HG03159 (cell line): ENCODE measurements around the gene PHLPP1.

Experiments used
- ATAC-seq: cut with Tn5 transposase; IDR thresholded peaks from one replicate; pipeline ENCODE4 v1.9.1; 2021; ENCODE audit warnings: mild to moderate bottlenecking, moderate library complexity; ENCODE audit not compliant: unreplicated experiment

The PHLPP1 gene

DNA sequence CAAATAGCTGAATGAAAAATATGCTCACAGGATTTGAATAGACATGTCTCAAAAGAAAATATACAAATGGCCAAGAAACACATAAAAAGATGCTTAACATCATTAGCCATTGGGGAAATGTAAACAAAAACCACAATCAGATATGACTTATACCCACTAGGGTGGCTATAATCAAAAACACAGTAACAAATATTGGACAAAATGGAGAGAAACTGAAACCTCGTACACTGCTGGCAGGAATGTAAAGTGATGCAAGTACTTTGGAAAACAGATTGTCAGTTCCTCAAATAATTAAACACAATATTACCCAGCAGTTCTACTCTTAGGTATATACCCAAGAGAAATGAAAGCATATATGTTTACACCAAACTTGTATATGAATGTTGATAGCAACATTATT, 213.0 kb downstream of the PHLPP1 start:
- no peak for ATAC-seq

DNA sequence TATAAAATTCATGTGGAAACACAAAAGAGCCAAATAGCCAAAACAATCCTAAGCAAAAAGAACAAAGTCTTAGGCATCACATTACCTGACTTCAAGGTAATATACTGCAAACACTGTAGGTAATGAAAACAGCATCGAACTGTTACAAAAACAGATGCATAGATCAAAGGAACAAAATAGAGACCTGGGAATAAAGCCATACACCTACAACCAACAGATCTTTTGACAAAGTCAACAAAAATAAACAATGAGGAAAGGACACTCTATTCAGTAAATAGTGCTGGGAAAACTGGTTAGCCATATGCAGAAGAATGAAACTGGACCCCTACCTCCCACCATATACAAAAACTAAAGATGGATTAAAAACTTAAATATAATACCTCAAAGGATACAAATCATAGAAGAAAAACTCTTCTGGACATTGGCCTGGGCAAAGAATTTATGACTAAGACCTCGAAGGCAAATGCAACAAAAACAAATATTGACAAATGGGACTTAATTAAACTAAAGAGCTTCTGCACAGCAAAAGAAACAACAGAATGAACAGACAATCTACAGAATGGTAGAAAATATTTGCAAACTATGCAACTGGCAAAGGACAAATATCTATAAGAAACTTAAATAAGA, 218.0 kb downstream of the PHLPP1 start:
- no peak for ATAC-seq

DNA sequence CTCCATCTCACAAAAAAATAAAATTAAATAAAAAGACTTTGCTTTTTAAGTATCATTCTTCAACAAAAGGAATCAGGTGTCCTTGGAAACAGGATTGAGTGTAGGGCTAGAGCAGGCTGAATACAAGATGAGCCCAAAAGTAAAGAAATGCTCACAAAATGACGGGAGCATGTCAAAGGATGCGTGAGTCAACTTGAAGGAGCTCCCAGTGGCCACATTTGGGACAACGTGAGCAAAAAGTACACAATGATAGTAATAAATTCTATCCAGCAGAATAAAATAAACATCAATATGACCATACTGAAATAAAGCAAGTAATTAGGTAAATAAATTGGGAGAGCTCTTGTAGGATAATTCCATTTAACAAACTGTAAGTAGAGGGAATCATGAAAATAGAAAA, 220.7 kb downstream of the PHLPP1 start:
- no peak for ATAC-seq

GRCh38 chr18:62937065-62937464, 221.7 kb downstream of the PHLPP1 start:
- no peak for ATAC-seq

- ATAC-seq: no peak
These were observed 222.7 kb downstream of the PHLPP1 start for GRCh38 chr18:62938006-62938405.

DNA sequence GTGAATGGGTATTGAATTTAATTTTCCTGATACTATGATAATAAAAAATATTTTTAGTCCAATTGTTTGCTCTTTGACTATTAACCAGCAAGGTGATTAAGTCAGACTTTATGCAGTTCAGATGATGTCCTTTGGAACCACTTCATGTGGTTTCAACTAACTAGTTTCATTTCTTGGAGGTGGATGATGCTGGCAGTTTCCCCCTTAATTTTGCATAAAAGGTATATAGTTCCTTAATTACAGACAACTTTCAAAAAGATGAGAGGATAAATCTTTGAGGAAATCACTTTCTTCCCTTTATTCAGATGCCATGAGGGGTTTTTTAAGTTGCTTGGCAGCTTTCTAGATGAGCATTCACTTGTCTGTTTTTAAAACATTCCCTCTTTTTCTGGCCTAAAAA, 223.1 kb downstream of the PHLPP1 start:
- peak; percentile 90 for ATAC-seq

- no peak for ATAC-seq
These were observed 224.1 kb downstream of the PHLPP1 start for GRCh38 chr18:62939433-62939832.

DNA sequence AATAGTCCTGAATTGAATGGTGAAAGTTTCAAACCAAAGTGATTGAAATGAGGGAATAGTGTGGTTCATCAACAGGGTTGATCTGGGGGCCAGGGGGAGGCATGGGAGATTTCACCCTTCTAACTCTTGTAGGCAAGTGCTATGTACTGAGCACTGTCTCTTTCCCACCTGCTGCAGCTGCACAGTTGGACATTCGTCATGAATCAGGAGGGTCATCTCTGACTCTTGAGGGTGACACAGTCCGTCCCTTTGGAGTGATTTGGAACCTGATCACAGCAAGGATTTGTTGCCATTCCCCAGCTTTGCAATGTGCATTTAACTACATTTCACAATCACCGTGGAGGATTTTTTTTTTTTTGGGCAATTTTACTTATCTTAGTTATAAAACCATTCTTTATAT, 224.6 kb downstream of the PHLPP1 start:
- no peak for ATAC-seq

DNA sequence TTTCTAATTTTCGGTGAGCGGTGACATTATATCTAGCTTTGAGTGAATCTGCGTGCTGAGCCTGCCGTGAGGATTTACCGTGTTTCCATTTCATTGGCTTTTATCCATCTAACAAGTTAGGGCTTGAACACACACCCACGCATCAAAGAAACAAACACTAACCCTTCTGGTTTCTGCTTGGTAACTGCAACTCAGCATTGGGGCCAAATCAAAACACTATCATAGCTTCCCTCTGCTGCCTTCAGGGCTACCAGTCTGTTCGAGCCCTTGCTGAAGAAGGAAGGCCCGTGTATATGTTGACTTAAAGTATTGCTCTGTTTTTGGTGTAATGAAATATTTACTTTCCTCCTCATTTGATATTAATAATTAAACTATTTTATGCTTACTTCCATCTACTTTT, 227.2 kb downstream of the PHLPP1 start:
- ATAC-seq: no peak

DNA sequence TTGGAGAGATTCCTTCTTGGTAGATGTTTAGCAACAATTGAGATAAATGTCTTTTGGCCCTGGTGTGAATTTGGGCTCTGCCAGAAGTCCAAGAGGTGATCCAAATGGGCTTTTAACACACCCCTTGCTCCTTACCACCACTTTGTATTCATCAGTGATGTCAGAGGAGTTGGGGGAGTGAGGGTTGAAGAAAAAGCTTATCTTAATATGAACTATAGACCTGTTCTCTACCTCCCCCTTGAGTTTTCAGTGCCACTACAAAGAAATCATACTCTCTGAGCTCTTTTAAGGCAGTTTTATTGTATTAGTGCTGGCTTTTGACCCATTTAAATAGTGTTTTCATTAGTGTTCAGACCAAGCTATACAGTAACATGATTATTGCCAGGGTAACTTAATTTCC, 229.1 kb downstream of the PHLPP1 start:
- ATAC-seq: no peak

DNA sequence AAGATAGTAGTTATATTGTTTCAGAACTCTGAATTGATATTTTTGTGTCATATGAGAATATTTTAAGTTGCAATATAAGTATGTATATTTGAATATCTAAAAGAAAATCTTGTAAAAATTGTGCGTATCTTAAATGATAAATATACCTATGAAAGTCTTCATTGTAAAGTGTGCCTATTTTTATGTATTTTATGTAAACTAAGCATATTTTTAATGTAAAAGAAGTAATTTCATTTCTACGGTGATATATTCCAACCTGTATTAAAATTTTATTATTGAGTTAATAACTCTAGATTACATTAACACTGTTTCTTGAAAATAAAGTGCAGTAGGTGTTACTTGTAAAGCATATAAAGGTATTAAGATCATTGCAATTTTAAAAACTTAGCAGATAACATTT, 233.4 kb downstream of the PHLPP1 start:
- no peak for ATAC-seq

DNA sequence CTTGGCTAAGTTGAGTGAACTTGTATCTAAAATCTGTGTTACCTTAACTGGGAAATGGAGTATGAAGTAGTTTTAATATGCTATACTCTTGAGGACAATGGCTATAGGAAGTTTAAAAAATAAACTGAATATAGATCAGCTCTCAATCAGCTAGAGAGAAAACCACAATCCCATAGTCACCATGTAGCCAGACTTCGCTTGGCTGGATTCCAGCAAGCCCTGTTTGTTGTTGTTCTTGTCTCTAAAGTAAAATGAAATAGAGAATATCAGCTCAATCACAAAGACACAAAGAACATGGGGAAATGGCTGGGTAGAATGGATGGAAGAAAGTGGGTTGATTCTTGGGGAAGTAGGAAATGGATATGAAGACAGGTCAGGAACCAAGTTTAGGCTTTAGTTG, 234.9 kb downstream of the PHLPP1 start:
- no peak for ATAC-seq

DNA sequence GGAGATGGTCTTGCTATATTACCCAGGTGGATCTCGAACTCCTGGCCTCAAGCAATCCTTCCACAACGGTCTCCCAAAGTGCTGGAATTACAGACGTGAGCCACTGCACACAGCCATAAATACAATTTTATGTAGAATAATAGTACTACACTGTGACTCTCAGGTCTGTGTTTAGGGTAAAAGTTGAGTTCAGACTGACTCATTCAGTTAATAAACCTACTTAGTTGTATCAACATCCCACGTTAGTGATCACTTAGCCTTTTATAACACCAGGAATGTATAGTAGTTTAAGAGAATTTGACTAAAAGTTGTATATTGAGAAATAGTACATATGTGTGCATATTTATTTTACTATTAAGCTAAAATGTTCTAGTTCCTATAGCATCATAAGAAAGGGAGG, 237.5 kb downstream of the PHLPP1 start:
- no peak for ATAC-seq

DNA sequence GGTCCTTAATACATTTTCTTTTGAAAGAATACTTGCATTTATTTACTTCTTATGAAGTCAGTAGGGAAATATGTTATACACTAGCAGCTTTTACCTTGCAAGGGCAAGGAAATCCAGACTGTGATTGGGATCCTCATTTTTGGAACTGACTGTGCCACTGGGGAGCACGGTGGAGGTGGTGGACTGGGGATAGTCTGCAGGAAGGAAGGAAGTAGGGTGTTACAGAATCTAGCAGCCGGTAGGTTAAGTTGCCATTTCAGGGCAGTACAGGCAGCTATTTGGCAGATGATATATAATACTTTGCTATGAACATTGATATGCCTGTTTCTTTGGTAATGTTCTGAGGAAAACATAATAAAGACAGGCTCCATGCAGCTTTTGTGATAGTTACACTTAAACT, 238.3 kb downstream of the PHLPP1 start:
- no peak for ATAC-seq

GRCh38 chr18:62954366-62954765, 239.0 kb downstream of the PHLPP1 start:
- ATAC-seq: no peak

GRCh38 chr18:62957885-62958472, 242.6 kb downstream of the PHLPP1 start:
- peak; percentile 72 for ATAC-seq

DNA sequence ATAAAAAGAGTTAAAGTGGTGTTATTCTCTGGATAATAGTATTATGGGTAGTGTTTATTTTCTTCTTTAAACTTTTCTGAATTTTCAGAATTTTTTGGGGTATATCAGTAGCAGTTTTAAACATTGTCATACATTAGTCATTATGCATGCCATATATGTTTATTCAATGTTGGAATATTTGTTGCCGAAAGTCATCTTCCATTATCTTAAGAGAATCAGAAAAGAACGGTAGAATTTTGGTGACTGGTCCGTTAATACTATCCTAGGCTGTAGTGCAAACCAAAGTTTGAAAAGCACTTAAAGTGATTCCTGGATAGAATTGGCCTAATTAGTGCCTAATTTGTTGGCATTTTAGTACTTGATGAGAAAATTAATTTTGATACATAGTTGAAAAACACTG, 244.1 kb downstream of the PHLPP1 start:
- ATAC-seq: no peak

DNA sequence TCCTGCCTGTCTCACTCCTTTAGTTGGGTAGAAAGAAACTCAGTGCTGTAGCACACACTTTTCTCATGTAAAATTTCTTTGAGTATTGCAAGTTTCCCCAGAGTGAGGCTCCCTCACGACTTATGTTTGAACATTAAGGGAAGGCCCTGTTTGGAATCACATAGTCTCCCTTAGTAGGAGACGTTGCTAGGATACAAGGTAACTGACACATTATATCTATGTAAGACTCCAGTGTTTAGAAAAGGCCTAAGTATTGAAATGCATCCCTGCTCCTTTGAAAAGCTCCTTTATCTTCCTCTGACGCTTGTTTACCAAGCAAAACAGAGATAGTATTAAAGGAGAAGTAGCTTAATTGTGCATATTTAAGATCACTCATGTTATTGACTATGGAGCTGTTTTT, 248.2 kb downstream of the PHLPP1 start:
- ATAC-seq: no peak

GRCh38 chr18:62964432-62964831, 249.1 kb downstream of the PHLPP1 start:
- no peak for ATAC-seq

DNA sequence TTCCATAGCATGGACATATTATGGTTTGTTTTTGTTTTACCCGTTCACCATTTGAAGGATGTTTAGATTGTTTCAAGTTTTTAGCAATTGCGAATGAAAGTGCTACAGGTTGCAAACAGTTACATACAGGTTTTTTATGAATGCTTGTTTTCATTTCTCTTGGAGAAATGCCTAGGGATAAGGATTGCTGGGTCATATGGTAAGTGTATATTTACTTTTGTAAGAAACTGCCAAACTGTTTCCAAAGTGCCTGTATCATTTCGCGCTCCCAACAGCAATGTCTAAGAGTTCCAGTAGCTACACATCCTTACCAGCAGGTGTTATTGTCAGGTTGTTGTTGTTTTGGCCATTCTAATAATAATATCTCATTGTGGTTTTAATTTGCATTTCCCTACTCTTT, 251.7 kb downstream of the PHLPP1 start:
- ATAC-seq: no peak

DNA sequence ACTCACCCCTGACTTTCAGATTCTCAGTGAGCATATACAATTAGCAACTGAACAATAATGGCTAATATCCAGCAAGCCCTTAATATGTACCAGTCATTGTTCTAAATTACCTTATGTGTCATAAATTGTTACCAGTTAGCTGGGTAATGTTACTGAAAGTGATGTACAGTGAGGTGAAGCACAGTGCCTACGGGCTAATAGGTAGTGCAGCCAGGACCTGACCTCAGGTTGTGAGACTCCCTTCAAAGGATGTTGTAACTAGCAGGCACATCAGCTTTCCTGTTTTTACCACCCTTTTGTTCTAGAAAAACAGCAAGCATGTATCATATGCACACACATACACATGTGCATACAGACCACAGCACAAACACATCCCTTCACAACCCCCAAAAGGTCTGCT, 258.3 kb downstream of the PHLPP1 start:
- ATAC-seq: no peak

DNA sequence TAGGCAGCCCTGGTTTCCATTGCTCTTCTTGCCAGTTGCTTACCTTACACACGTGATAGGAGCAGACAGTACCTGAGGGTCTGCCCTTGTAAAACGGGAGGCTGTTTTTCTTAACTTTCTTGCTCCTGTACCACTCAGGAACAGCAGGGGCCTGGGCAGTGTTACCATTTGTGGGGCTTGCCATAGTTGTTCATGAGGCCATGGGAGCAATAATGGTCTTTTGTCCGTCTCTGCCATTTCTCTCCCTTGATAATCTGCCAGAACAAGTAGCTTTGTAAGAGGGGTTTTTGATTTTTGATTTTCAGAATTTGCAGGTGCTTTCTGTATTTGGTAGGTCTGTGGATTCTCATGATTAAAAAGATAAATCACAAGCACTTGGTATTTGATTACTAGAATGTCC, 259.0 kb downstream of the PHLPP1 start:
- no peak for ATAC-seq
